ENCODE data around the gene TFR2.
A peak's percentile ranks its signal among the peaks of the same experiment; 100 is the strongest.
"Not testable (repeated sequence)": the region's sequence is repeated elsewhere in the genome, so short reads cannot be mapped to it uniquely, and the experiment has no call there.

TFR2 gene

GRCh38 chr7:100678291-100678984 lies 37.1 kb upstream of the TFR2 start:
- no peak for DNase-seq (ENCODE audit: low spot score)

GRCh38 chr7:100677308-100678267 lies 36.2 kb upstream of the TFR2 start:
- DNase-seq (ENCODE audit: low spot score): no peak

DNA sequence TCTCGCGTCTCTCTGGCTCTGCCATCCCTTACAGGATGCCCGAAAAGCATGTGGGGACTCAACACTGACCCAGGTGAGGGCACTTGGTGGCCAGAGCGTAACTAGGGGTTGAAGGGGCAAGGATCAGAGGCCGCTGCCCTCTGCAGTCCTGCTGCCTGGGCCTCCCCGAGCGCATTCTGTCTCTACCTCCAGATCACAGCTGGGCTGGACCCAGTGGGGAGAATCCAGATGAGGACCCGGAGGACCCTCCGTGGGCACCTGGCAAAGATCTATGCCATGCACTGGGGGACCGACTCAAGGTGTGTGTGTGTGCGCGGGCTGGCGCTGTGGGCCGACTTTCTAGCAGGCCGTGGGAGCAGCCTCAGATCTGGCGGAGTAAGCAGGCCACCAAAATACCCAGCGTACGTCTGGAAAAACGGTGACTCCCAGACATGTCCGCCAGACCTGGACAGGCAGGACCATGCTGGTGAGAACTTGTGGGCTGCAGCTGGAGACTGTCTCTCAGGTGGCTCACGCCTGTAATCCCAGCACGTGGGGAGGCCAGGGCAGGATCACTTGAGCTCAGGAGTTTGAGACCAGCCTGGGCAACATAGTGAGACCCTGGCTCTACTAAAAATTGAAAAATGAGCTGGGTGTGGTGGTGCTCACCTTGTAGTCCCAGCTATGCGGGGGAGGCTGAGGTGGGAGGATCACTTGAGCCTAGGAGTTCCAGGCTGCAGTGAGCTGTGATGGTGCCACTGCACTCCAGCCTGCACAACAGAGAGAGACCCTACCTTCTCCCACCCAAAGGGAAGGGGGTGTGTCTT lies 35.4 kb upstream of the TFR2 start:
- DNase-seq (ENCODE audit: low spot score): no peak

GRCh38 chr7:100675581-100676350 lies 34.4 kb upstream of the TFR2 start:
- no peak for DNase-seq (ENCODE audit: low spot score)

DNA sequence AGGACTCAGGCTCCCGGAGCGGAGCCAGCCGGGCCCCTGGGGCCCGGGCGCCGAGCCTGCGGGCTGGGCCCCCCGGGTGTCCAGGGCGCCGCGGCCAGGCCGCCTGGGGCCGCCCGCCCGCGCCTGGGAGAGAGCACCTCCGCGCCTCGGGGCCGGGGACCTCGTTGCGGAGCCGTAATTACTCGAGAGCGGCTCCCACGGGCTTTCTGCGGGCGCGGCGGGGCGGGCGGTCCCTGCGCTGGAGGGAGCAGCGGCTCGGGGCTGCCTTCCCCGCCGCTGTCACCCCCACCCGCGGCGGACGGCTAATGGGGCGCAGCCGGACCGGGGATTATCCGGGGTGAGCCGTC lies 33.7 kb upstream of the TFR2 start:
- DNase-seq (ENCODE audit: low spot score): no peak

GRCh38 chr7:100674411-100675104 lies 33.2 kb upstream of the TFR2 start:
- no peak for DNase-seq (ENCODE audit: low spot score)

DNA sequence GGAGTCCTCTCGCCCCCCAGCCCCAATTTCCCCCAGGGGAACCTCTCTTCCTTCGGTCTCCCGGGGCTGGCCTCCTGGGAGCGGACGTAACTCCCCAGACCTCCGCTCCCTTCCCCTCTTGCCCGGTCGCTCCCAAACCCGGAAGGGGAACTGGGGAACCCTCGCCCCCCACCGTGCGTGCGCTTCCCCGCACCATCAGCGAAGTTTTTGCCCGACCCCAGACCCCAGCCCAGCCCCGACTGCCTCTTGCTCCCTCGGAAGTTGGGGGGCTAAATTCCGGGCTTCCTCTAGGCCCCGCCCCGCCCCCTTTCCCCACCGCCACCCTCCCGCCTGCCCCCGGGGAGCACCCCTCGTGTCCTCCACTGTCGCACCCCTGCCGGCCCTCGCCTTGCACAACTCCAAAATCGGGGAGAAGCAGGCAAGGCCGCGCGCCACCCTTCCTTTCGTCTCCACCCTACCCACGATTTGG lies 32.6 kb upstream of the TFR2 start:
- DNase-seq (ENCODE audit: low spot score): no peak

- DNase-seq (ENCODE audit: low spot score): peak; percentile 99
These were observed 32.1 kb upstream of the TFR2 start, which contains the start of gene GNB2 for GRCh38 chr7:100673302-100673941. Gene GNB2, plus strand, starts transcription at chr7:100673740. Its CDS starts 2,526 bp downstream, at chr7:100676266.

DNA sequence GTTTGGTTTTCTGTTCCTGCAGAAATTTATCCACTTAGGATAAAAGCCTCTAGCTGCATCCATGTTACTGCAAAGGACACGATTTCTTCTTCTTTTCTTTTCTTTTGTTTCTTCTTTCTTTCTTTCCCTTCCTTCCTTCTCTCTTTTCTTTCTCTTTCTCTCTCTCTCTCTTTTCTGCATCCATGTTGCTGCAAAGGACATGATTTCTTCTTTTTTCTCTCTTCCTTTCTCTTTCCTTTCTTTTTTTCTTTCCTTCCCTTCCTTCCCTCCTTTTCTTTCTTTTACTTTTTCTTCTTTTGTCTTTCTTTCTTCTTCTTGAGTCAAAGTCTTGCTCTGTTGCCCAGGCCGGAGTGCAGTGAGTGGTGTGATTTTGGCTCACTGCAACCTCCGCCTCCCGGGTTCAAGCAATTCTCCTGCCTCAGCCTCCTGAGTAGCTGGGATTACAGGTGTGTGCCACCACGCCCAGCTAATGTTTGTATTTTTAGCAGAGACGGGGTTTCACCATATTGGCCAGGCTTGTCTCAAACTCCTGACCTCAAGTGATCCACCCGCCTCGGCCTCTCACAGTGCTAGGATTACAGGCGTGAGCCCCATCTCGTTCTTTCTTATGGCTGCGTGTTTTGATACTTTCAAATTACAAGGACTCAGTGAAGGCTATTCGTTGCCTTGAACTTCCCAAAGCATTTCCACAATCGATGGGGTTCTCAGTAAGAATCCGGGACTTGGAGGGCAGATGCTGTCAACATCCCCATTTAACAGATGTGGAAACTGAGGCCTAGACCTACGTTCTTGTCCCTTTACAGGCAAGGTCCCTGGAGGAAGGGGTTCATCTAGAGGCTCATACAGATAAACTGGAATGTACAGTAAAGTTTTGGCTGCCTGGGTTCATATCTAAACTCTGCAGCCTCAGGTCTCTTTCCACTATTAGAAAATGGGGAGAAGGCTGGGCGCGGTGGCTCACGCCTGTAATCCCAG lies 30.3 kb upstream of the TFR2 start:
- DNase-seq (ENCODE audit: low spot score): no peak

DNA sequence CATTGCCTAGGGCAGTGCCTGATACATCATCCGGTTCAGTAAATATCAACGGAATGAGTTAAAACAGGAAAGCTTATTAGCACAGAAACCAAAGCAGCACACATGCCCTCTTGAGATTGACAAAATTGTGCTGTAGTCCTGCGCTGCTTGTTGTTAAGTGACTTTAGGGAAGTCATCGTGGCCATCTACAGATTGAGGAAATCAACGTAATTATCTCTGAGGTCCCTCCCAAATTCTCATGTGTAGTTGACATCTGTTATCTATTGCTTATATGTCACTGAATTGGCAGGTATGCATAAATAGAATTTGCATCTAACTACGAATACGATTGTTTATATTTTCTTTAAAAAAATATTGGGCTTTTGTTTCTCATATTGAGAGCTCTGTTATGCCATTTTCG lies 28.7 kb upstream of the TFR2 start:
- no peak for DNase-seq (ENCODE audit: low spot score)

DNA sequence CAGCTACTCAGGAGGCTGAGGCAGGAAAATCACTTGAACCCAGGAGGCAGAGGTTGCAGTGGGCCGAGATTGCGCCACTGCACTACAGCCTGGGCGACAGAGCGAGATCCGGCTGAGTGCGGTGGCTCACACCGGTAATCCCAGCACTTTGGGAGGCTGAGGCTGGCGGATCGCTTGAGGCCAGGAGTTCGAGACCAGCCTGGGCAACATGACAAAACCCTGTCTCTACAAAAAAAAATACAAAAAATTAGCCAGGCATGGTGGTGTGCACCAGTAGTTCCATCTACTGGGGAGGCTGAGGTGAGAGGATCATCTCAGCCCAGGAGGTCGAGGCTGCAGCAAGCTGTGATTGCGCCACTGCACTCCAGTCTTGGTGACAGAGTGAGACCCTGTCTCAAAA lies 27.8 kb upstream of the TFR2 start:
- not testable (repeated sequence) for DNase-seq (ENCODE audit: low spot score)

- DNase-seq (ENCODE audit: low spot score): no peak
These were observed 26.7 kb upstream of the TFR2 start for GRCh38 chr7:100668069-100668449.

DNA sequence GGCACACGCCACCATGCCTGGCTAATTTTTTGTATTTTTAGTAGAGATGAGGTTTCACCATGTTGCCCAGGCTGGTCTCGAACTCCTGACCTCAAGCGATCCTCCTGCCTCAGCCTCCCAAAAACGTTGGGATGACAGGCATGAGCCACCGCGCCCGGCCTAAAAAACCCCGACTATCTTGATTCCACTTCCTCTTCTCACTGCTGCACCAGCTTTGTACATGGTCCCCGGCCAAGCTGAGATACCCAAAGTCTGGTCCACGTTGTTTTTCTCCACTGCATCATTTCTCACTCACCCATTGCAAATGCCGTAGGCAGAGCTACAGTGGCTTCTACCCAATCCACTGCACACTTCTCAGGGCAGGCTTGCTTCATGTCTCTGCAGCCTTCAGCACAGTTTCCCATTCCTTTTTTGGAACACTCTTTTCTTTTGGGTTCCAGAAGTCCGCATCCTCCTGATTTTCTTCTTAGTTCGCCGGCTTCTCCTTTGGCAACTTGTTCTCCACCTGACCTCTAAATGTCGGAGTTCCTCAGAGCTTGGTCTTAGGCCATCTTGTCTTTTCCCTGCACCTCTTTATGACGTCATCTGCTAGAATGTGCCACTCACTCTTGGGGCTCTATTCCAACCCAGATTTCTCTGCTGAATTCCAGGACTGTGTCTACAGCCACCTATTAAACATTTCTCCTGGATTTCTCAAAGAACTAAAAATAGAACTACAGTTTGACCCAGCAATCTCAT lies 26.1 kb upstream of the TFR2 start:
- no peak for DNase-seq (ENCODE audit: low spot score)

DNA sequence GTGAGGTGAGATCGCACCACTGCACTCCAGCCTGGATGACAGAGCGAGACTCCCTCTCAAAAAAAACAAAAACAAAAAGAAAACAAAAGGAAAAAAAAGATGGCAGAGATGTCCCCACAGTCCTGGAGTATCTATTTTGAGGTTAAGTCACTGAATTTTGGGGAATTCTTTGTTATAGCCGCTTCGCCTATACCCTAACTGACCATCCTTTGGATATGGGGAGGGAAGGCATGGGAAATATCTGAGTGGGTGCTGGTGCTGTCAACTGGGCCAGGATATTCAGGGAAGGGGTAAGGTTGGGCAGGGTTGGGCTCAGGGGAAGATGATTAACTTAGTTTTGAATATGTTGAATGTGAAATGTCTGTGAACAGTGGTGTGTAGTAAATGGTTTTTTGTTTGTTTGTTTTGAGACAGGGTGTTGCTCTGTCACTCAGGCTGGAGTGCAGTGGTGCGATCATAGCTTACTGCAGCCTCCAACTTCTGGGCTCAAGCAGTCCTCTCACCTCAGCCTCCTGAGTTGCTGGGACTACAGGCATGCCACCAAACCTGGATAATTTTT lies 23.9 kb upstream of the TFR2 start:
- no peak for DNase-seq (ENCODE audit: low spot score)

GRCh38 chr7:100662194-100662776 lies 20.9 kb upstream of the TFR2 start:
- not testable (repeated sequence) for DNase-seq (ENCODE audit: low spot score)

GRCh38 chr7:100655908-100656674 lies 14.7 kb upstream of the TFR2 start, which contains the start of gene ACTL6B:
Gene ACTL6B, minus strand, starts transcription at chr7:100656448. Its CDS starts 94 bp downstream, at chr7:100656354.
- DNase-seq (ENCODE audit: low spot score): peak; percentile 89
